GM21786 (cell line): ENCODE results near the gene TUBGCP3.
"Not testable (repeated sequence)": the region's sequence is repeated elsewhere in the genome, so short reads cannot be mapped to it uniquely, and the experiment has no call there.

Experiments used
- ATAC-seq: cut with Tn5 transposase; IDR thresholded peaks from one replicate; pipeline ENCODE4 v1.9.1; 2021; ENCODE audit not compliant: unreplicated experiment

TUBGCP3 gene, protein sequence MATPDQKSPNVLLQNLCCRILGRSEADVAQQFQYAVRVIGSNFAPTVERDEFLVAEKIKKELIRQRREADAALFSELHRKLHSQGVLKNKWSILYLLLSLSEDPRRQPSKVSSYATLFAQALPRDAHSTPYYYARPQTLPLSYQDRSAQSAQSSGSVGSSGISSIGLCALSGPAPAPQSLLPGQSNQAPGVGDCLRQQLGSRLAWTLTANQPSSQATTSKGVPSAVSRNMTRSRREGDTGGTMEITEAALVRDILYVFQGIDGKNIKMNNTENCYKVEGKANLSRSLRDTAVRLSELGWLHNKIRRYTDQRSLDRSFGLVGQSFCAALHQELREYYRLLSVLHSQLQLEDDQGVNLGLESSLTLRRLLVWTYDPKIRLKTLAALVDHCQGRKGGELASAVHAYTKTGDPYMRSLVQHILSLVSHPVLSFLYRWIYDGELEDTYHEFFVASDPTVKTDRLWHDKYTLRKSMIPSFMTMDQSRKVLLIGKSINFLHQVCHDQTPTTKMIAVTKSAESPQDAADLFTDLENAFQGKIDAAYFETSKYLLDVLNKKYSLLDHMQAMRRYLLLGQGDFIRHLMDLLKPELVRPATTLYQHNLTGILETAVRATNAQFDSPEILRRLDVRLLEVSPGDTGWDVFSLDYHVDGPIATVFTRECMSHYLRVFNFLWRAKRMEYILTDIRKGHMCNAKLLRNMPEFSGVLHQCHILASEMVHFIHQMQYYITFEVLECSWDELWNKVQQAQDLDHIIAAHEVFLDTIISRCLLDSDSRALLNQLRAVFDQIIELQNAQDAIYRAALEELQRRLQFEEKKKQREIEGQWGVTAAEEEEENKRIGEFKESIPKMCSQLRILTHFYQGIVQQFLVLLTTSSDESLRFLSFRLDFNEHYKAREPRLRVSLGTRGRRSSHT

DNA sequence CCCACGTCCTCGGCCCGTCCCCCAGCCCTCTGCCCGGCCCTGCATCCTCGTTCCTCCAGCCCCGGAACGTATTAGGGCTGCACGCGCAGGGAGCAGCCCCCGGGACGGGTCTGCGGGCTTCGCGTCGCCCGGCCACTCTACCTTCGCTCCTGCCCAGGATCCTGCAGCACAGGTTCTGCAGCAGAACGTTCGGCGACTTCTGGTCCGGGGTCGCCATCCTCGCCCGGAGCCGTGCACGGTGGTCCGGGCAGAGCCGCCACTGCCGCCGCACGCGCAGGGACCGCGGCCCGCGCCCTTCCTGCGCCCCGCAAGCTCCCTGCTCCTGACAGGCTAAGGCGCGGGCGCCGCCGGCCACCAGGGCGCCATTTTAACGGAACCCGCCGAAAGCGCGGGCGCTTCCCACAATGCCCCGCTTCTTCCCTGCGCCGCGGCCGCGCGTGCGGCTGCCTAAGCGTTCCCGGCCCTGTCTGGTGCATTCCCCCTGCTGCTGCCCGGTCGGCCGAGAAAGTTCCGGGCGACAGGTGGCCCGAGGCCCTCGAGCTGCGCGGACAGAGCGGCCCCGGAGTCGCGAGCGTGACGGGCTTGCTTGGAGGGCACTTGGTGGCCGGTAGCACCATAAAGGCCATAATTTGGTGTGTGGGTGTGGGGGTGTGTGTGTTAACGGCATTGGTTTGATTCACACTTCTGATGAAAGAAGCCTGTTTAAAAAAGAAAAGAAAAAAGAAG, at the start of gene TUBGCP3:
Gene TUBGCP3 (minus strand): TSS at position 390 of the 726 bp plus-strand sequence. CDS start 173 bp downstream, at position 217.
- ATAC-seq = peak; percentile 72

DNA sequence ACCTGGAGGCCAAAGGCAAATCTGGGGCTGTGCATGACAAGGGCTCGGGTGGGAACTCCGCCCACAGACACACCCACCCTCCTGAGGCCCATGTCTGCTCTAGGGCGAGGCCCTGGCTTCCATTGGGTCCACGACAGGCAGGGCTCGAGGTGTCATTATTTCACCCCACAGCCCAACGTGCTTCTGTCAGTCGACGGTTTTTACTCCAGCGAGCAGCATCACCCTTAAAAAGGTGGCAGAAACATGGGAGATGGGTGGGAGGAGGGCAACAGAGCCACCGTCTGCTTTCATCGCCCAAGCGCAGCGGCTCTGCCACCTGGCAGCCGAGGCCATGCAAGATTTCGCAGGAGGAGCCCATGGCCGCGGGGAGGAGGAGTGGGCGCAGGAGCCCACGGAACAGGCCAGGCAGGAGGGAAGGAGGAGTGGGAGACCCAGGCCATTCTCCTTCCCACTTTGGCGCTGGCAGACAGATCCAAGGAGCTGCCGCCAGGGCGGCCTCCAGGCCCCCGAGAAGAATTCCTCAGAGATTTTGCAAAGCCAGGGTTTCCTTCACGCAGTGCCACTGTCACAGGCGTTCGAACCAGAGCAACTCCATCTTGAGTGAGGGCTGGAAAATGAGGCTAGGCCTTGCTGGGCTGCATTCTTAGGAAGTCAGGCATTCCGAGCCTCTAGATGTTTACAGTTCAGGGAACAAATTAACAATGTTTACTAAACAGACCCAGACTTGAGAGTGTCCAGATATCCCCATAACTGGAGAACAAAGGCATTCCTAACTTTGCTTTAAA, 49.3 kb upstream of the TUBGCP3 start:
- no peak for ATAC-seq

DNA sequence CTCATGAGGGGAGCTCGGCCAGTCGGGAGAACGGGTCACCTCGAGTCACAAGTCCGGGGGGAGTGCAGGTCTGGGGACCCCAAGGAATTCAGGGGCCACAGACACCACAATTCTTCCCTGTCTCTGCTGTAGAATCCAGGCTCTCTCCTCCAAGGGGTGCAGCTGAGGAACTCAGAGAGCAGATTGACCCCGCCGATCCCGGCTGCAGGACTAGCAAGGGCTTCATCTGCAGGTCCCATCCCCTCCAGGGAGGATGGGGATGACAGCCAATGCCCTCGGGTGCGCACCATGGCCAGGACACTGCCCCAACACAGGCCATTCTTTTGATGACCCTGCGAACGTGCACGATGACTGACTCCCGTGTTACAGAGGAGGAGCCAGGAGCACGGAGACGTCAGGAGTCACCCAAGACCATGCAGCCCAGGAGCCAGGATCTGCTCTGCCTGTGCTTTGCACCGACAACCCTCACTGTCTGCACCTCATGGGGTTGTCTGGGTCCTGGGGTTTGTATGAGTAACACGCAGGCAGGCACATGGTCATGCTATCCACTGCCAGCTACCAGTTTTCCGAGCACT, 48.5 kb upstream of the TUBGCP3 start:
- no peak for ATAC-seq

DNA sequence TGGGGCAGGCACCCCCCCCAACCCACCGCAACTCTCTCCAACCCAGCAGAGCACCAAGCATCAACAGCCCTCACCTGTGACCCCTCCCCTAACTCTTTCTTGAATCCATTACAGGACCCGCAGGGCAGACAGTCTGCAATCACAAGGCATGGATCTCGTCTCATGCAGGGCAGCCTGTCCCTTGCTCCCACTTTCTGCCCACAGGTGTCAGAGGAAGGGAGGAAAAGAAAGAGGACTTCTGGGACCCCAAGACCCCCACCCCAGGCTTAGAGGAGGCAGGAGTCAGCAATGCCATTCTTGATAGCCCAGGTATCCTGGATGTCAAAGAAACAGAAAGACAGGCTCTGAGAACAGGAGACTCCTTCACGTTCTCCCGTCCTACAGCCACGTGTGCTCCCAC, 47.4 kb upstream of the TUBGCP3 start:
- no peak for ATAC-seq

DNA sequence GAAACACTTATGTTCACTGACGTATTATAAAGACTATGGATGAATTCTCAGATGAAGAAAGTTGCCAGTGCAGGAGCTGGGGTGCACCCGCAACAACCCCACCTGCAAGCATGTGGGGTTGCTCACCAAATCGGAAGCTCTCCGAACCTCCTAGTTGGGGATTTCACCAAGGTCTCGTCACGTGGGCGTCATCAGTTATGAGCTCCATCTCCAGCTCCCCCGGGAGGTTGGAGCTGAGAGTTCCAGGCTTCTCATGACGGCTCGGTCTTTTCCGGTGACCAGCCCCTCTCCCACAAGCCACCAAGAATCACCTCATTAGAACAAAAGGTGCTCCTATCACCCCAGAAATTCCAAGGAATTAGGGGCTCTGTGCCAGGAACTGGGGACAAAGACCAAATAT, 46.1 kb upstream of the TUBGCP3 start:
- ATAC-seq = no peak

DNA sequence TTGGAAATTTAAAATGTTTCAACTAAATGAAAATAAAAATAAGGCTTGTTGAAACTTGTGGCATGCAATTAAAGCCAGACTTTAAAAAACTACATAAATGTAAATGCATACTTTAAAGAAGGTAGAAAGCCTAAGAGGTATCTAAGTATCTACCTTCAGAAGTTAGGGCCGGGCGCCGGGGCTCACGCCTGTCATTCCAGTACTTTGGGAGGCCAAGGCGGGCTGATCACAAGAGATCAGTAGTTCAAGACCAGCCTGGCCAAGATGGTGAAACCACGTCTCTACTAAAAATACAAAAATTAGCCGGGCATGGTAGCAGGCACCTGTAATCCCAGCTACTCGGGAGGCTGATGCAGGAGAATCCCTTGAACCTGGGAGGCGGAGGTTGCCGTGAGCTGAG, 42.3 kb upstream of the TUBGCP3 start:
- not testable (repeated sequence) for ATAC-seq

DNA sequence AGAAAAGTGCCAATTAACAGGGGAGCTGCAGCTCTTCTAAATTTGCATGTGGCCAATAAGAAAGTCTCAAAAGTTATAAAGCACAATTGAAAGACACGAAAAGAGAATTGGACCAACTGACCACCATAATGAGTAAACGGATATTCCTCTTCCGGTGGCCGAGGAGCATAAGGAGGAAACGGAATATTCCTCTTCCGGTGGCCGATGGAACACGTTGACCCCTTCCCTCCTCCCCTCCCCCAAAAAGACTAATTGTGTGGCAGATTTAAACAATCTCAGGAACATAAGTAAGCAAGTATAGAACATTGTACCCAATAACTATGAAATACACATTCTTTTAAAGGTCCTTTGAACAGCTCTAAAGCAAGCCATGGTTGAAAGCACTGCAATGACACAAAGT, 41.2 kb upstream of the TUBGCP3 start:
- ATAC-seq = no peak

DNA sequence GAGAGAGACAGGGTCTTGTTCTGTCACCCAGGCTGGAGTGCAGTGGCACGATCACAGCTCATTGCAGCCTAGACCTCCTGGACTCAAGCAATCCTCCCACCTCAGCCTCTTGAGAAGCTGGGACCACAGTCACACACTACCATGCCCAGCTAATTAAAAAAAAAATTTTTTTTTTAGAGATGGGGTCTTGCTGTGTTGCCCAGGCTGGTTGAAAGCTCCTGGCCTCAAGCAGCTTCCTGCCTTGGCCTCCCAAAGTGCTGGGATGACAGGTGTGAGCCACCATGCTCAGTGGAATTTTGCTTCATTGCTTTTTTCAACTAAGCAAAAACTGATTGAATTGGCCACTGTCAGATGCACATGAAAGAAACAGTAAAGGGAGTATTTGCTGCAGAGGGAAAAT, 39.7 kb upstream of the TUBGCP3 start:
- ATAC-seq = not testable (repeated sequence)

DNA sequence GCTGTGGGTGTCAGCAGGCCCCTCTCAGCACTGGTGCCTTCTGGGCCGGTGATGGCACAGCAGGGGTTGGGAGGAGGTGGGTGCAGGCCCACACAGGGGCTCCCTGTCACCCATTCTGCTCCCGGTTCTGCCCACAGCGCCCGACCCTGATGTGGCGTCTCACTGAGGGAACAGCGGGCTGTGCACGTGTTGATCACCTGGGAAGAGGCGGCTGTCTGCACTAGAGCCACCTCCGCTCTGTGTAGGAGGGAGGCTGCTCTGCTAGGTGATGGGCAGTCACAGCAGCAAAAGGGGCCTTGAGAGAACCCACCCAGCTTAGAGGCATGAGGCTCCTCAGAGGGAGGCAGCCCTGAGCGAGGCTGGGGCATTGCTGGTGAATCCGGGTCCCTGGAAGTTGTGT, 39.2 kb upstream of the TUBGCP3 start:
- no peak for ATAC-seq

DNA sequence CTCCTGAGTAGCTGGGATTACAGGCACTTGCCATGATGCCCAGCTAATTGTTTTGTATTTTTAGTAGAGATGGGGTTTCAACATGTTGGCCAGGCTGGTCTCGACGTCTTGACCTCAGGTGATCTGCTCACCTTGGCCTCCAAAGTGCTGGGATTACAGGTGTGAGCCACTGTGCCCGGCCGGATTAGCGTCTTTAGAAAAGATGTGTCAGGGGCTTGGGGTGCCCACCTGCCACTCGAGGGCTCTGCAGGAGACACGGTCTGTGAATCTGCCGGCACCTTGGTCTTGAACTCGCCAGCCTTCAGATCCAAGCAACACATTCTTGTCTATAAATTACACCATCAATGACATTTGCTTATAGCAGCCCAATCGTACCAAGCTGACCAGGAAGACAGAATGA, 38.8 kb upstream of the TUBGCP3 start:
- ATAC-seq = no peak

DNA sequence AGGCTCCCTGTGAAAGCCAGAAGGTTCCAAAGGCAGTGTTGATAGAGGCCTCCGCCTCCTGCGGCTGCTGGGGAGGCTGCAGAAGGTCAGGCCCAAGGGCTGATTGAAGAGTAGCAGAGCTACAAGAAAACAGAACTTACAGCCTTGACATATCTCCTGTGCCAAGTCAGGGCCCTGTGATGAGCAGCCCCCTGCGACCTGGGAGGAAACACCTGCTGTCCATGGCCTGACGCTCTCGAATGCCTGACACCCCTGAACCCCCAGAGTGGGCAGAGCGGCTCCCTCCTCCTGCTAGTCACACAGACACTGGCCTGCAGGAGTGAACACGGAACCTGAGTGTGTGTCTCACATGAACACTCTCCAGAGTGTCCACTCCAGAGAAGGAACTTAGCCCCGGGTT, 38.2 kb upstream of the TUBGCP3 start:
- ATAC-seq = no peak

DNA sequence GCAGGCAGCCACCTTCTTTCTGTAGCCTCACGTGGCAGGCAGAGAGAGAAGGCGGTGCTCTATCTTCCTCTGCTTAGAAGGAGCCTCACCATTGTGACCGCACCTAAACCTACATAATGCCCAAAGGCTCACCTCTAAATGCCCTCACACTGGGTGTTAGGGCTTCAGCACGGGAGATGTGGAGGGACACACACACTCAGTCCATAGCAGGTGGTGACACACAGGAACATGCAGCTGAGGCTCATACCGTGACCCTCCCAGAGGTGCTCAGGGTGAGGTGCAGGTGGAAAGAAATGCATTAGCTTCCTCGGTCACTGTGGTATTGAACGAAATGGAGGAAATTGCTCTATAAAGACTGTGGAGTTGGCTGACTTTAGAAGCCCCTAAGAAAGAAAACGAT, 37.7 kb upstream of the TUBGCP3 start:
- no peak for ATAC-seq

DNA sequence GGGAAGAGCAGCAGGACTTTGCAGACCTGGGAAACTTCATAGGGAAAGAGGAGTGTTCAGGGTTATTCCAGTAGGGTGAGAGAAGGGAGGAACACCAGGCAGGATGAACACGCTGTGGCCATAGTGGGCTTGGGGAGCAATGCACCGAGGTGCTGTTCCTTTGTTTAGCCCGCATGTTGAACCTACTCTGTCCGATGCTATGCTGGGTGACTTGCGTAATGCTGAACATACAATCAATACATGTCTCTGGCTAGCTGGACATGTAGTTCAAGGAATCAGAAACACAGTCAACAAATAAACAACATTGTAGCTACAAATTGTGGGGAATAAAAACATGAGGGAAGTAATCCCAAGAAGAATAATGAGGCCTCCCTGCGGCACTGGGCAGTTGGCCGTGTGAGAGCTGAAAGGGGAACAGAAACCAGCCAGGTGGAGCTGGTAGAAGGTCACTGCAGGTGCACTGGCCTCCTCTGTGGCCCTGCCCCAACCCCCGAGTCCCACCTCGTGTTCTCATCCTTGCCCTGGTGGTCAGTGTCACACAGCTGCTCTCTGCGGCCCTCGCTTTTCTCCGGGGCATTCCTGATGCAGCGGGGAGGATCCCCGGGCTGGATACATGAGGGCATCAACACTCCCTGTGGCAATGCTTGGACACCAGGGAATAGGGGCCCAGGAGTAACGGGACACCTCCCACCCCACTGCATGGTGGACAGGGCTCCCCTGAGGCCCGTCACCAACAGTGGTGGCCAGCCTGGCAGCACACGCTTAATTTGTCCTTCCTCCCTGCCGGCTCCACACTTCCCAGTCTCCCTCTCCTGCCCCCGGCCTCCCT, 36.9 kb upstream of the TUBGCP3 start:
- no peak for ATAC-seq

DNA sequence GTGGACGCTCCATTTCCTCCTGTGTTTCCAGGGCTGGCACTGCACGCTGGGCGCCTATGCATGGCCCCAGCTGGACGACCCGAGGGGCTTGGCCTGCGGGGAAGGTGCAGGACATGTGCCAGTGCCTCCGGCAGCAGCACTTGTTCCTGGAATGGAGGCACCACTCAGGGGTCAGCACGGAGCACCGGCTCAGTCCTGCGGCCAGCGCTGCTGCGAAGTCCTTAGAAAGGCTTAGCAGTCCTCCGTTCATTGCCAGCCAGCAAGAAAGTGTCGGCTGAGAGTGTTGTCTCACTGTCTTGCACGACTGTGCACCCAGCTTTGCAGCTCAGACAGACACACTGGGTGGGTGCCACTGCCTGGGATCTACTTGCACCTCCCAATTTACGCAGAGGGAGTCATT, 36.1 kb upstream of the TUBGCP3 start:
- no peak for ATAC-seq

DNA sequence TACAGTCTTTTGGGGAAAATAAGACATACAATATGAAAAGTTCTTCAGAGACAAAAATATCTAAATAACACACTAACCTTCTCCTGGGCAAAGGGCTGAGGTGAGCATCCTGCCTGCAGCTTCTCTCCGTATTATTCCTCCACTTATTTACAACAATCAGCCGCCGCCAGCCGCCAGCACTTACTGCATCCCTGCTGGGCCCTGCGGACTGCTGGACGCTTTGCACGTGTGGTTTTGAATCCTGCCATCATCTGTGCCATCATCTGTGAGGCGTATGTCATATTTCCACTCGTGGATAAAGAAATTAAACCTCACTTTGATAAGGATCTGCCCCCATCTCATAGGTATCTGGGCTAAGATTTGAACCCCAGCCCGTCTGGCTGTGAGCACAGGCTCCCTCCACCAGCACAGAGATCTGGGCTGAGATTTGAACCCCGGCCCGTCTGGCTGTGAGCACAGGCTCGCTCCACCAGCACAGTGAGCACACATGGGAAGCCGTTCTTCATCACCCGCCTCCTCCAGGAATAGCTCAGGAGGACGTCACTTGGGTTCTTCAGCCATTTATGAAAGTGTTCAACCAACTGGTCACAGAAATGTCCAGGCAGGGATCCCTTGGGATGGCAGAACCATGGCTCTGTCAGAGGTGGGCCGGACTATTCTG, 35.2 kb upstream of the TUBGCP3 start:
- ATAC-seq = no peak

DNA sequence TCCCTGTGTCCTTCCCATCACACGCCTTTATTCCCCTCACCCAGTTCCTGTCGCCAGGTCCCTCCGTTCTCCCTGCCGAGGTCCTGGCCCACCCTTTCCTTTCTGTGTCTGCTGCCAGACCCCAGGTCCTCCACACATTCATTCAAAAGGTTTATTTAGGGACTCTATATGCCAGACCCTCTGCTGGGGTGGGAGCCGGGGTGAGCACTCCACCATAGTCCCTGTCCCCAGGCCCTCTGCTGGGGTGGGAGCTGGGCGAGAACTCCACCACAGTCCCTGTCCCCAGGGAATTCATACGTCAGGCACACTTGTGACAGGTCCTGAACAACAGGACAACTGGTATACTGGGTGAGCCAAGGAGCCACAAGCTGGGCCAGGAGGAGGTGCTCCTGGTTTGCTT, 34.4 kb upstream of the TUBGCP3 start:
- ATAC-seq = no peak

DNA sequence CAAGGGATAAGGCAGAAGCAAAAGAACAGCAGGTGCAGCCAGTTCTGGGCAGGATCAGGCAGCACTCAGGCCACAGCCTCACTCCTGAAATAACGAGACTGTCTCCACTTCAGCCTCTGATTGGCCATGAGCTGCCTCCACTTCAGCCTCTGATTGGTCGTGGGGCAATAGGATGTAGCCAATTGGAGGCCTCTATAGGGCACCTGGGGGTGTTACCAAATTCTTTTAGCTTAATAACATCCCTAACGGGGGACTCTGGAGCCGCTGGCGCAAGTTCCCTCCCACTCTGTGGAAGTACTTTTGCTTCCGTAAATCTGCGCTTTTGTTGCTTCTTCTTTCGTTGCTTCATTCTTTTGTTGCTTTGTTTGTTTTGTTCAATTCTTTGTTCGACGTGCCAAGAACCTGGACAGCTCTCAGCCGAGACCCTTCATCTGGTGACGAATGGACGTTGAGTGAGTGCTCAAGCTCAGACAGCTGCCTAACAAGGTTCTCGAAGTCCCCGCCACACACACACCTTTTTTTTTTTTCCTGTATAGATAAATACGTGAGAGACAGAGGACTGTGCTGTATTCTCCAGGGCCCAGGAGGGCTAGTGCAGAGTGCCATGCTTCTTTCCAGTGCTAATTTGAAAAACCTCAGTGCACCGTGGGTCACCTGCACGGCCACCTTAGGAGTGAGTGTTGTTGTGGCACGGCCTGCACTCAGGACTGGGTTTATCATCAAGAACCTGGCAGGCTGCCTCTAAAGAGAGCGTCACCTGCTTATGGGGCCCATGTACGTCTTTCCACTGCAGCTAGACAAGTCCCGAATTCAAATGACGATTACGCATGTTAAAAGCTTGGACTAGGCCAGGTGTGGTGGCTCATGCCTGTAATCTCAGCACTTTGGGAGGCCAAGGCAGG, 32.0 kb upstream of the TUBGCP3 start:
- ATAC-seq = no peak

DNA sequence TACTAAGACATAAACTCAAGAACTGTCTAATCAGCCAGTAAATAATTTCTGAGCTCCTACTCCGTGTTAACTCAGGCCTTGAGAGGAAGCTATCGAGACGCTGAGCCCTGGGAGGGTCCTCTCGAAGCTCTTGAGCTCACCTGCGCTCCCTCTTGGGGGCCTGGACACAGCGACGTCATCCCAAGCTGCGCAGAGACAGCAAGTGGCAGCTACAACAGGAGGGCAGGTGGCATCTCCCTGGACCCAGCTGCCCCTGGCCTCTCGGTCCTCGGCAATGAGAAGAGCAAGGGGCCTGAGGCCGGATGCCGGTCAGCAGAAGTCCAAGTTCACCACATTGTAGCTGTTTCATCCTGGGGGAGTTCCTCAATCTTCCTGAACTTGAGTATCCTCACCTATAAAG, 30.5 kb upstream of the TUBGCP3 start:
- ATAC-seq = no peak
